GM21447 (cell line): ENCODE measurements around the gene FHIT.
"Not testable (repeated sequence)": the region's sequence is repeated elsewhere in the genome, so short reads cannot be mapped to it uniquely, and the experiment has no call there.

Source experiments
- ATAC-seq: cut with Tn5 transposase; IDR thresholded peaks from one replicate; pipeline ENCODE4 v1.9.1; 2021; ENCODE audit not compliant: unreplicated experiment

FHIT gene

DNA sequence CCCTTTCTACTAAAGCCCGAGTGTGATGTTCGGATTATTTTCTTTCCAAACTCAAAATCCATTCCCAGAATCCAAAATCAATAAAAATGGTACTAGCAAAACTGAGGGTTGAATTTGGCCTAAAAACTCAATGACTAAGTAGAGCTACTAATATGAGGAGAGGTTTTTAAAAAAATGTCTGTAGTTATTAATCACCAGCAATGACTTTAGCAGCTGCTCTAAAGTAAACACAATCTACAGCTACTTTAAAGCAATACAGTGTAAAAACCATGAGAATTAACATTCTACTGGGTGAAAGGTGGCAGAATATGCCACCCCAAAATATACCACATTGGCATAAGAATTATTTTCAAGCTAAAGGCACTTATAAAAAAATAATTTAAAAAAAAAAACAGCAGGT is 23.5 kb downstream of the FHIT start:
- no peak for ATAC-seq

DNA sequence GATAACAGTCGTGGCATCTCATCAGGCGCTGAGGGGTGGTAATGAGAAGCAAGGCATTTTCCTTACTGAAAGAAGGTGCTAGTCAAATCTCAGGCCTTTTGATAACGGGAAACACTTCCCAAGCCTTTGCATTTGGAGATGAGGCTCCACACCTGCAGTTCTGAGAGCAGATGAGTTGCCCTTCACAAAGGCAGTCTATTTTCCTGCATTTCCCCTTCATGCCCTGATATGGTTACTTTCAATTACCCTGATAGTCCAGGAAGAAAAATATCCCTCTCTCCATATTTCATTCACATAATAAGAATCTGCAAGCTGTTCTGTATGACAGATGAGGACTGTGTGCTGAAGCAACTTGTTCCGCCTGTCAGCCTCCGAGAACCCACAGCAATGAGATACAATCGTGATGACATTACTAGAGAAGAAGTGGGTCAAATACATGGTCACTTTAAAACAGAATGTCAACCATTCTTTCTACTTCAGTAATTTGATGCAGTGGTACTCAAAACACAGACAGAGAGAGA is 25.0 kb downstream of the FHIT start:
- no peak for ATAC-seq

DNA sequence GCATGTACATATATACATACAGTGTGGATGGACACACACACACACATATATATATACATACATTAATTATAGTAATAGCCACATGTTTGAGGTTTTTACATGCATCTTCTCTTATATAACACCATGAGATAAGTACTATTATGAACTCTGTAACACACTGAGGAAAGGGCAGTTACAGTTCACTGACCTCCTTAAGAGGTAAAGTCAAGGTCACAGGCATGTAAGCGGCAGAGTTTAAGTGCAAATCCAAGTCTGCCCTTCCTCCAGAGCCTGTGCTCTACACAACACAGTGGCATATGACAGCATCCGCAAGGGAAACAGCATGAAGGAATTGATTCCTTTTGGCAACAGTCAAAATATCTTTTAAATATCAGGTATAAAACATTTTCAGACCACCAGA is 26.4 kb downstream of the FHIT start:
- no peak for ATAC-seq

DNA sequence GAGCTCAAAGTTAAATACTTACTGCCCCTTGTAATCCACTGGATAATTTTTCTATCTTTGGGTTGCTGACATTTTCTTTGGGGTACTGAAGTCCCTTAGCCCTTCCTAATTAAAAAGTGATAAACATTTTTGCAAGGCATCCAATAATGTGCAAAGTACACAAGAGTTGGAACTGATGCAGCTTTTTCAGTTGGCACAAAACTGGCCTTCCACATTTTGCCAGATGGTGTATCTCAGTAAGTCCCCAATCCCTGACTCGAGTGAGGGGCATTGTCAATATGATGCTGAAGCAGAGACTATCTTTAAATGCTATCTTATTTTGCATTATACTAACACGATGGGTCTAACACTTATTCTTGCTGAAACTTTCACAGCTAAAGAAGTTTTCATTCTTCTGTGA is 27.8 kb downstream of the FHIT start:
- no peak for ATAC-seq

DNA sequence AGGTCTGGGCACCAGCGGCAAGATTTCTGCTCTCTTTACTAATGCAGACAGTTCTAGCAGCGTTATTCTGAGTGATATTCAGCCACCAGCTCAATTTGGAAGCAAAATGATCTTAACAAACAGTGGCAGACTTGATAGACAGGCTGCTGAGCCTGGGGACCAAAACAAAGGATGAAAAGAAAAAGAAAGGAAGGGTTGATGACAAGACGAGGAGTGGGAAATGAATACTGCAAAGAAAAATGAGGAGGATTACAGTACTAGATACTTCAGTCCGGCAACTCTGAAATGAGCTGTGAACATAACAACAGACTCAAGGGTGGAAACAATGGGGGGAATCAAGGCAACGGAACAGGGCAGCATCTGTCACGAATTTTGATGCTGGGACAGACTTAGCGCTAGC is 28.8 kb downstream of the FHIT start:
- no peak for ATAC-seq

DNA sequence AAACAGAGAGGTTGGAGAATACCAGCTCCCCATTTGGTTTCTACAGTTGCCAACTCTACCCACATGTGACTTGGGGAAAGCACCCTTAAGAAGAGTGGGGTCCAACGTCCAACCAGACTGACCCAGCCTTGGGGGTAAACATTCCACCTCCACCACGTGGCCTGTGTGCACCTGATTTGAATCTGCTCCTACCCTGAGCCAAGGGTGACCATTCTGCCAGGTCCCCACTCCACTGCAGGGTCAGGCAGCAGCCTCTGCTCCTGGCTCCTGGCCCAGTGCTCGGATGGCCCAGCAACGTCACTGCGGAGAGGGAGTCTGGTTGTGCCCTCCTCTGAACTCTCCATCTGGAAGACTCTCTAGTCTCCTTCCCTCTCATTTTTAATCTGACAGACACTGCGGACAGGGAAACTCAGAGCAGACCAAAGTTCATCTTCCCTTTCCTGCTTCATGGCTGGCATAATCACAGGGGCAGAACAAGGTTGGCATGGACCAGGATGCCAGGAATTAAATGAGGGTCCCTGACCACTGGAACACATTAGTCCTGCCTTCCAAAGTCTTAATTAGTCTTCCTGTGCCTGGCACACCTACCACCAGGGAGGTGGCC is 29.4 kb downstream of the FHIT start:
- no peak for ATAC-seq

DNA sequence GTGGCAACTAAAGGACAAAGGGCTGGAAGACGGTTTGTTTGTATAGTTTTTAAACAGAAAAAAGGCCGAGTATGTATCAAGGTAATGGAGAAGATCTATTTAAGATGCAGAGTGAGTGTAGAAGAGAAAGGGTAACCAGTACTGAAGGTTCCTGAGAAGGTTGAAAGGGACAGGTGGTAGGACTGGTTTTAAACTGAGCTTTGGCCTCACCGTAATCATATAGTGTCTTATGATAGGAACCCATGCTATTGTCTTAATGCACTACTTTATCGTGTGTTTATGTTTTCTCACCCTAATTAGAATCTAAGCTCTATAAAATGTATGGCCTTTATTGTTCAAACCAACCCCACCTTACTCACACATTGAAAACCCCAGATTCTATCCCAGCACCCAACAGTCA is 32.7 kb downstream of the FHIT start:
- ATAC-seq: no peak

DNA sequence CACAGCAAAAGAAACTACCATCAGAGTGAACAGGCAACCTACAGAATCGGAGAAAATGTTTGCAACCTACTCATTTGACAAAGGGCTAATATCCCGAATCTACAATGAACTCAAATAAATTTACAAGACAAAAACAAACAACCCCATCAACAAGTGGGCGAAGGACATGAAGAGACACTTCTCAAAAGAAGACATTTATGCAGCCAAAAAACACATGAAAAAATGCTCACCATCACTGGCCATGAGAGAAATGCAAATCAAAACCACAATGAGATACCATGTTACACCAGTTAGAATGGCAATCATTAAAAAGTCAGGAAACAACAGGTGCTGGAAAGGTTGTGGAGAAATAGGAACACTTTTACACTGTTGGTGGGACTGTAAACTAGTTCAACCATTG is 35.1 kb downstream of the FHIT start:
- not testable (repeated sequence) for ATAC-seq

DNA sequence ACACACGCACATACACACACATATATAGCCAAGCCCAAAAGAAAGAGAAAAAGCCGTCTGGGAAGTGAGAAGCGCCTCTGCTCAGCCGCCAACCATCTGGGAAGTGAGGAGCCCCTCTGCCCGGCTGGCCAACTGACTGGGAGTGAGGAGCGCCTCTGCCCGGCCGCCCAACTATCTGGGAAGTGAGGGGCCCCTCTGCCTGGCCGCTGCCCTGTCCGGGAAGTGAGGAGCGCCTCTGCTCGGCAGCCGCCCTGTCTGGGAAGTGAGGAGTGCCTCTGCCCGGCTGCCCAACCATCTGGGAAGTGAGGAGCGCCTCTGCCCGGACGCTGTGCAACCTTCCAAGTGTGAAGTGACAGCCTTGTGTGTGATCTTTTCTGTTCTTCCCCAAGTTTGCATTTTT is 49.2 kb downstream of the FHIT start:
- no peak for ATAC-seq

DNA sequence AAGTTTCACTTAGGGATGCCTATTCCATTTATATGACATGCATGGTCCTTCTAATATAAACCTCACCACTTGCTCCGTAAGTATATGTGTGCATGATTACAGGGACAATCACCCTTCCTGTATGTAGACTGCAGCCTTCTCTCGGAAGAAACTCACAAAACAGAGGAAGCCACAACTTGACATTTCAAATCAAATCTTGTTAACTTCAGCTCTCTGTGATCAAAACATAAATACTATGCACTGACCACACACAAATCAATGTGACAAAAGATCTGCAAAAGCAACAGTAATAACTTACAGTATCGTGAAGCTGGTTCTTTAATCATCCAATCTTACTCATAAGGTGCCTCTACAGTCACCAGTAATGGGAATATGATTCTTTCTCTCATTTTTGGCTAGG is 50.2 kb downstream of the FHIT start:
- no peak for ATAC-seq

DNA sequence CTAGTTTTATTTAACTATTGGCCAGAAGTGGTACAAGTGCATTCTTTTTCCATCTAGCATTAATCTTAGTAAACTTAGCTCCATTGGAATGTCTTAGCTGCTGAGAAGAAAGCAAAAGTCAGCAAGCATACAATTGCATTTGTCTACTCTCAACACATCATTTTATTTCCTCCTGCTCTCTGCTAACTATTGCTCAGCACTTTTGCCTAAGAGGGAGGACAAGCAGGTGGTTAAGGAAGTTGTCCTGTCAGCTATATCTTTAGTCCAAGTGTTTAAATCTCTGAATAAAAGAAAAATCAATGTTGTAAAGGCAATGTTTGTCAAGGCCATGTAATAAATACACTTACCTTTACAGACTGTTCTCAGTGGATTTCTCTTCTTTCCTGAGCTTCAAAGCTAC is 51.0 kb downstream of the FHIT start:
- no peak for ATAC-seq

DNA sequence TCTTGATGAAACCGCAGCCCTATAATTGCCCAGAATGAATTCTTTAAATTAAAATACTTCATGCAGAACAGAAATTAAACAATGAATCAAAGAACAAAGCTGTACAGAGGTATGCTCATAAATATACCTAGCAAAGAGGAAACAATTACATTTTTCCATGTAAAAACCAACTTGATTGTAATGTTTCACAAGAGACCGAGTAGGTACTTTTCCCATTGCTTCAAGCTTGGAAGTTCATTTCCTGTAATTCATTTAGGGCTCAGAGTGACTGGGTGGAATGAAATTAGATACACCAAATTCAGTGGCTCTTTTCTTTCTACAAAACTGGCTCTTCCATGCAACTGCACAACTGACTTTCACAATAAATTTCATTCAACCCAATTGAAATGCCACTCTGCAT is 51.4 kb downstream of the FHIT start:
- ATAC-seq: no peak

DNA sequence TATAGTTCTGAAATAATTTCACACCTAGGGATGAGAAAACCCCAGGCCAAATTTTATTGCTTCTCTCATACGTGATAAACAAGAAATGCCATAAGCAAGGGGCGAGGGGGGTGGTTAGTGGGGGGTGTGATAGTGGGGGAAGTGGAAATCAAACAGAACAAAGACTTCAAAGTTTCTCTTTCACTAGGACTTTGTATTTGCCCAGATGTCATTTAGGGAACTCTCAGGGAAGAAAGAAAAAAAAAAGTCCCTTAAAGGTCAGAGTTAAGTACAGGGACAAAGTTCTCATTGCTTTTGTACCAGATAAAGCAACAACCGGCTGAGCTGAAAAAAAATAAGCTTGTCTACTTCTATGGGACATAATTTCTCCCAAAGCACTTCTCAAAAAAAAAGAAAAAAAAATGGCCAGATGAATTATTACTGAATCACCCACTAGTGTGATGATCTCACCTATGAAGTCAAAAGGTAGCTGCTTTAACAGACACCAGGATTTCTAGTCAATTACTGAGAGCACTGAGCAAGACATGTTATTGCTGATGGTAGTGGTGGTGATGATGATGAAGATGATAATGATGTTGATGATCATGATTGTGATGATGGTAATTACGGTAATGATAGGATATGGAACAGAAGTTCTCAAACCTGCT is 56.2 kb downstream of the FHIT start:
- no peak for ATAC-seq

DNA sequence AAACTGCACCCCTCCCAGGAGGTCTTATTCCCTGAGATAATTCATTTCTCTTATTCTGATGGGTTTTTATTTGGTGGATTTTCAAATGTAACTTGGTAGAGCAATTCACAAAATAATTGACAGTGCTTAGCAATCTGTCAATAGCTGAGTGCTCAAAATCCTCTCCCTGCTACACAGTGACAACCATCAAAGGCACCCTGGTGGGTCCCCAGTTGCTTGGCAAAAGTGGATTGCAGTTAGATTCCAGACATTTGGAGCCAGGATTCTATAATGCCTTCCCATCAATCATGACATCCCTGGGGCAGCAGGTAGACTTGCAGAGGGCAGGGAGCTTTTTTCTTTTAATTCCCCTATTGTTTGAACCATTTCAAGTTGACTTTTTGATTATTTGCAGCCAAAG is 59.0 kb downstream of the FHIT start:
- no peak for ATAC-seq

DNA sequence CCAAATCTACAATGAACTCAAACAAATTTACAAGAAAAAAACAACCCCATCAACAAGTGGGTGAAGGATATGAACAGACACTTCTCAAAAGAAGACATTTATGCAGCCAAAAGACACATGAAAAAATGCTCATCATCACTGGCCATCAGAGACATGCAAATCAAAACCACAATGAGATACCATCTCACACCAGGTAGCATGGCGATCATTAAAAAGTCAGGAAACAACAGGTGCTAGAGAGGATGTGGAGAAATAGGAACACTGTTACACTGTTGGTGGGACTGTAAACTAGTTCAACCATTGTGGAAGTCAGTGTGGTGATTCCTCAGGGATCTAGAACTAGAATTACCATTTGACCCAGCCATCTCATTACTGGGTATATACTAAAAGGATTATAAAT is 61.0 kb downstream of the FHIT start:
- ATAC-seq: not testable (repeated sequence)

DNA sequence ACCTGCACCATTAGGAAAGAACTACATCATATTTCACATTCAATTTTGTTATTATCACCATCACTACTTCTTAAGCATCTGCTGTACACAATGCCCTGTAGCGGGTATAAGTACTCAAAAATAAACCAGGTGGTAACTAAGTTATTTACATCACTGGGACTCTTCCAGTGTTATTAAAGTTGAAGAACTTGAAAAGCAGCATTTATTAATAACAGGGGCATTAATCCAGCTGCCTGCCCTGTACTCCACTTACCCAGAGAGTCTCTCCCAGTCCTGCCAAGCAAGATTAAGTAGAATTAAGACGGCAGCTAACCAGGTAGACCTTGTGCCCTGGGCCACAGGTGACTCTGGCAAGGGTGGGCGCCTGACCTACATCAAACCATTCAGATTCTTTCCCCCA is 65.2 kb downstream of the FHIT start:
- ATAC-seq: no peak

DNA sequence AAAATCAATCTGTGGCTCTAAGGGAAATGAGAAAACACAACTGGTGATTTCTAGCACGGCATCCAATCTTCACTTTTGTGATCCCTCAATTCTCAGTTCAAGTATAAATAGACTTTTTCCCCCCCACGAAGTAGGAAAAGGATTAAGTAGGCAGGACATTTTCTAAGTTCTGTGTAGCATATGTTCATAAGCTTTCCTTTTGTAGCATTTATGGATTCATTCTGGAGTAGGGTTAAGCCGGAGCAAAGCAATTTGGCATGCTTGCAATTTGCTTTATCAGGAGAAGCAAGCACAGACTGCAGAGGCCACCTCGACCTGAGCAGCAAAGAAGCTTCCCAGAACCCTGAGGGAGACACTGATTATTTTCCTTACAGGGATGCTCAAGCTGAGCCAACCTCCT is 66.3 kb downstream of the FHIT start:
- no peak for ATAC-seq

DNA sequence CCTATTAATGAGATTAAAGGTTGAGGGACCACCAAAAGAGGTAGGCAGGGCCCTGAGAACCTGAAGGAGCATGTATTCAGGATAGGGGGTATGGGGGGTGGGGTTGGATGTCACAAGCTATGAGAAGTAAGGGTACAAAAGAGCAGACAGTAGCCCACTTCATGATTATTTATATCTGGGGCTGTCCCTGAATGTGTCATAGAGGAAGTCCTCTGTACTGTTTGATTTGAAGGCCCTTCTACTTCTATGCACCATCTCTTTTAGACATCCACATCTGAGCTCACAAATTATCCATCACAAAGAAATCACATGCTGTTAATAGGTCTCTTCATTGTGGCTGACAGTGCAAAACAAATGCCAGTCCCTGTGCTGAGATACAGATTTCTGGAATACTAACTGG is 68.6 kb downstream of the FHIT start:
- ATAC-seq: peak; percentile 47

DNA sequence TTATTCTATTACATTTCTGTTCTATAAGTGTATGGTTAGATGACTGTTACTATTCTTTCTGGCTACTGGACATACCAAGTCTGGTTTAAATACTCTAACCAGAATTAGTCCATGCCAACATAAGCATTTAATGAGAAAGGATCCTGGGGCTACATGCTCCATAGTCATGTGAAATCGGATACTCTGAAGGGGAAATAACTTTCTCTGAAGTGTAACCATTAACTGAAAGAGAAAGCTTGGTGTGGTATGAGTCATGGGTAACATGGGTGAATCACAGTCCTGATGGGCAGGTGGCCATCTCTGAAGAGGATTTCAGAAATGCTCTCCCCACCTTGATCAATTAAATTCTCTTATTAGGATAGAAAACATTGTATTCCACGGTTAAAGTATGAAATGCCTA is 69.4 kb downstream of the FHIT start:
- peak; percentile 95 for ATAC-seq

DNA sequence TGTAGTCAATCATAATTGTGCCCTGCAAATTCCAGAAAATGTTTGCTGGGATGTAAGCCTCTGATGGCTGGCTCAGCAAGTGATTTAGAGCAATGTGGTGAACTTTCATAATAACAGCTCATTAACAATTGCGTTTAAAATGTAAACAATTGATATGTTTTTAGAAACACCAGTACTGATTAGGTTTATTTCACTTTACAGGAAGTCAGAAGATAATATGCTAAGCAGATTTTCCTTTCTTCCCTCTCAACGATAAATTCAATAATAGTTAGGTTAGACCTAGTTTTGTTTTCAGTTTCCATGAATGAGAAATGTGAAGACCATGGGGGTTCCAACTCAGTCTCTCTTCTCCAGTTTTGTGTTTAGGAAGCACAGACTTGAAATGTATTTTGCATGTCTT is 71.0 kb downstream of the FHIT start:
- ATAC-seq: no peak

DNA sequence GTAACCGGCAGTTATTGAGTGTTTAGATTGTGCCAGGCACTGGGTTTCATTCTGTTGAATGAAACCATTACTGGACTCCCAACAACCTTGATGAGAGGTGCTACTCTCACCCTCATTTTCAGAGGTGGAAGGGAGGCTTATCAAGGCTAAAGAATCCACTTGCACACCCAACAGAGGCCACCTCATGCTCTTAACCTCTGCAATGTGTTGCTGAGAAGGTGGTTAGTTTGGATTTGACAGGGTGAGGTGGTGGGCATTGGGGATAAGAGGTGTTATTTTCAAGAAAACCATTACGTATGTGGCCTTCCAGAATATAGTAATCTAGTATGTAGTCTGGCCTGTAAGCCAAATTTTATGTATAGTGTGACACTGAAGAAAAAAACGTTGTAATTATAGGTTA is 73.1 kb downstream of the FHIT start:
- no peak for ATAC-seq

DNA sequence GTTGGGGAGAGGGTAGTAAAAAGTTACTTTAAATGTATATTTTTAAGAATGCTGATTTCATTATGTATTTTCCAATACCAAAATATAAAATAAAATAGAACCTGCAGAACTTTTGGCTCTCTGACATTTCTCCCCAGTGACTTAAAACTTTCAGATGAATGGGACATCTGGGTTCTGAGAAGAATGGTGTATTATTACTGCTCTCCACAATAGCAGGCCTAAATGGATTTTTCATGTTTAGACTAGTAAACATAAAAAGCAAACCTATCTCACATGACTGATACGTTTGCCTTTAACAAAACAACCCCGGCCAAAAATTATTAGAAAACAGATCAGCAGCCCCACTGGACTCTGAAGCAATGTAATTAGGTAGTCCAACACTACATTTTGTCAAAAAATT is 73.8 kb downstream of the FHIT start:
- ATAC-seq: no peak

DNA sequence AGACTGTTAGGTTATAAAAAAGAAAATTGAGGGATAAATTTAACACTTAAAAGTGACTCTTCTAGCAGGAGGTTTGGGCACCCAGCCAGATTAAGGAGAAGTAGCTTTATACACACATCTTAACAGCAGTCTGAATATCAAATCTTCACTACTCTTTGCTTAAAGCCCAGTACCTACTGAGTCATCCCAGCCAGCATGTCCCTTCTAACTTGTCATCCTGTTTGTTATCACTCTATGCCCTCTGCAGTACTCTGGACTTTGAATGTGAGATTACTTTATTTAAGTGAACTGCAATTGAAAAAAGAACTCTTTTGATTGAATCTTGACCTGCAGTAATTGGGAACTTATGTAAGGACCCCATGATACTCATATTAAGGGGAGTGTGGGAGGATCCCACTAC is 77.6 kb downstream of the FHIT start:
- ATAC-seq: no peak
